ENCODE data around the gene RAPGEF5. TPM values are rescaled to one million over a fixed set of nuclear protein-coding genes. Genes with fewer than 3 reads are reported as not detected.

RAPGEF5 gene
- total RNA-seq, 1 experiment from 2014 or later: 13.3 TPM

DNA sequence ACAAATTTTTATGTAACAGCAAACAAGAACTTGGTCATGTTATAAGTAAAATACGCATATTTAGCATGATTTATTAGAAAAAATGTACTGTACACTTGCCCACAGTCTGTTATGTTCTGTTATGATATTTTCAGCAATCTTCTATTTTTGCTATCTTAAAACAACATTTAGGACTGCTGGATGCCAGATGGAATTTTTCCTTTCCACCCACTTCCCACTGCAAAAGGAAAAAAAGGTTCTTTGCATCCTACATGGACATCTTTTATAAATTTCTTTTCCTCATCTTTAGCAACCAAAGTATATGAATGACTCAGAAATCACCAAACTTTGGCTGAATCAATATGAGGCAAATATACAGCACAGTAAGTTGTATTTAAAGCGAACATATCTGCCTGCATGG, 146.0 kb downstream of the RAPGEF5 start:
- Histone ChIP-seq H3K18ac (ENCODE audit: insufficient read length, low read depth, low read length) (no peak overlapping the region), H2BK5ac (ENCODE audit: insufficient read length, low read length) (no peak overlapping the region), H2BK15ac (ENCODE audit: low read depth, low read length) (no peak overlapping the region), H3K23me2 (ENCODE audit: insufficient read length, low read depth, low read length, poor library complexity, severe bottlenecking) (no peaks in the 10 kb centered on the region), H4K5ac (ENCODE audit: insufficient read length, low read depth, low read length) (no peak overlapping the region), H2BK12ac (ENCODE audit: insufficient read length, low read depth, low read length) (no peak overlapping the region), H3K9me3 (ENCODE audit: control insufficient read depth, low read depth, low read length) (no peaks in the 10 kb centered on the region), H3K4ac (ENCODE audit: low read depth, low read length) (no peak overlapping the region), H3K56ac (ENCODE audit: insufficient read length, low read depth, low read length) (no peak overlapping the region), H3T11ph (ENCODE audit: low read length) (no peak overlapping the region), H3K79me2 (ENCODE audit: insufficient read depth, low read length) (no peaks in the 10 kb centered on the region), H4K8ac (replicated peaks; ENCODE audit: insufficient read length, low read depth, low read length) (no peak overlapping the region), H3K27ac (ENCODE audit: insufficient read length, low read depth, low read length) (no peak overlapping the region), H2AFZ (ENCODE audit: low read length) (no peak overlapping the region), H2BK20ac (ENCODE audit: low read depth, low read length, poor library complexity, severe bottlenecking) (no peak overlapping the region), H2BK120ac (ENCODE audit: low read depth, low read length, poor library complexity, severe bottlenecking) (no peak overlapping the region), H3K4me1 (ENCODE audit: insufficient read depth, low read length) (no peaks in the 10 kb centered on the region), H3K27me3 (ENCODE audit: insufficient read depth, low read length) (no peaks in the 10 kb centered on the region), H3K79me1 (ENCODE audit: insufficient read depth, low read depth, low read length, poor library complexity, severe bottlenecking) (no peaks in the 10 kb centered on the region), H3K4me2 (ENCODE audit: insufficient read depth, insufficient read length, low read length) (no peak overlapping the region), H3K9ac (ENCODE audit: extremely low read depth, insufficient read length, low read length) (no peak overlapping the region), H4K20me1 (ENCODE audit: control insufficient read depth, insufficient read depth, insufficient read length) (no peaks in the 10 kb centered on the region), H4K91ac (ENCODE audit: insufficient read length, low read depth, low read length) (no peak overlapping the region), H3K23ac (ENCODE audit: insufficient read length, low read depth, low read length) (no peak overlapping the region), H2AK5ac (ENCODE audit: insufficient read length, low read length) (no peak overlapping the region), H3K14ac (ENCODE audit: insufficient read depth, low read length) (no peak overlapping the region)
- Mint-ChIP-seq H3K27me3 (ENCODE audit: low read depth) (no peaks in the 10 kb centered on the region), H3K36me3 (ENCODE audit: insufficient read depth in 1 of 3, low read depth in 3 of 3) (peaks cover 0 to 2% (median 0%) of the 10 kb centered on the region in 3 experiments; a peak in 1 of 7 replicates), H3K27ac (no peak overlapping the region), H3K9me3 (no peaks in the 10 kb centered on the region), H3K4me3 (no peak overlapping the region), H3K4me1 (peaks cover 15 to 16% of the 10 kb centered on the region in 2 experiments)
- WGBS (ENCODE audit: extremely low coverage, insufficient read length, low lambda C conversion rate): no CpG with 5 or more reads among the region's 2 CpGs
- no peak for DNase-seq
- TF ChIP-seq, protein P1, sequence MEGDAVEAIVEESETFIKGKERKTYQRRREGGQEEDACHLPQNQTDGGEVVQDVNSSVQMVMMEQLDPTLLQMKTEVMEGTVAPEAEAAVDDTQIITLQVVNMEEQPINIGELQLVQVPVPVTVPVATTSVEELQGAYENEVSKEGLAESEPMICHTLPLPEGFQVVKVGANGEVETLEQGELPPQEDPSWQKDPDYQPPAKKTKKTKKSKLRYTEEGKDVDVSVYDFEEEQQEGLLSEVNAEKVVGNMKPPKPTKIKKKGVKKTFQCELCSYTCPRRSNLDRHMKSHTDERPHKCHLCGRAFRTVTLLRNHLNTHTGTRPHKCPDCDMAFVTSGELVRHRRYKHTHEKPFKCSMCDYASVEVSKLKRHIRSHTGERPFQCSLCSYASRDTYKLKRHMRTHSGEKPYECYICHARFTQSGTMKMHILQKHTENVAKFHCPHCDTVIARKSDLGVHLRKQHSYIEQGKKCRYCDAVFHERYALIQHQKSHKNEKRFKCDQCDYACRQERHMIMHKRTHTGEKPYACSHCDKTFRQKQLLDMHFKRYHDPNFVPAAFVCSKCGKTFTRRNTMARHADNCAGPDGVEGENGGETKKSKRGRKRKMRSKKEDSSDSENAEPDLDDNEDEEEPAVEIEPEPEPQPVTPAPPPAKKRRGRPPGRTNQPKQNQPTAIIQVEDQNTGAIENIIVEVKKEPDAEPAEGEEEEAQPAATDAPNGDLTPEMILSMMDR (conservative IDR thresholded peaks at IDR 0.05): no peak

Data from H9 (cell line).